ENCODE results near the gene PROKR2.

PROKR2 gene

DNA sequence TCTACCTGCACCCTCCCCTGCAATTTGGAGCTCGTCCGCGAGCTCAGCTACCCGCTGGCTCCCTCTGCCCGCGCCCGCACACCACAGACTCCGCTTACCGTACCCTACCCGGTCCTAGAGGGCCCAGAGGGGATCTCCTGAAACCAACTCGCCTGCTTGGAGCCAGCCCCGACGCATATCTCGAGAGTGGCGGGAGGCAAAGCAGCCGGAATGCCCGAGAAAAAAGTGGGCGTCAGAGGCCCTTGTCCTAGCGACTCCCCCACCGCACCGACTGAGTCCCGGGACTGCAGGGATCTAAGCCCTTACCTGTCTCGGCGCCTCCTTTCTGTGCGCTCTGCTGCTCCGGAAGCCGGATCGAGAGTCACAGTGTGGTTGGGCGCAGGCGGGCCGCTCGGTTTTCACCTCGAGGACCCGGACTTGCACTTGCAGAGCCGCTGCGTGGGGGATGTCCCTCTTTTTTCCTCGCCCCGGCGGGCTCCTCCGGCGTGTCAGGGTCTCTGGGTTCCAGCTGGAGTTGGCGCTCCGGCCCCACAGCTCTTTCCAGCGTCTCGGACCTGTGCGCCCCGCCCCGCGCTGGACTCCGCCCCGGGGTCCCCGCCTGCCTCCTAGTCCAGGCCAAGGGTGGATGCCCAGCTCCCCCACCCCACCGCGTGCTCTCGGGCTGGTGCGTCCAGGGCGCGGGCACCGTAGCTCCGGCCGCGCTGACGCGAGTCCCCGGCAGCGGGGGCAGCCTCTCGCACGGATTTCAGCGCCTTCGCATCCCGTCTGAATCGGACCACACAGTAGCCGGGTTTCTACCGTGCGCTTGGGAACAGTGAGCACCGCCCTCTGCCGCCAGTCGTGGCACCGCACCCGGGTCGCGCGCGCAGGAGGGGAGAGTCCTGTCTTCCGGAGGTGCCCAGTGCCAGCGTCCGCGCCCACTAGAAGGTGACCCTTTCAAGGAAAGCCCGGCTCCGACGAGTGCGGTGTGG is at the start of gene PROKR2:
TSS of gene PROKR2 (minus strand) at position 767 of the 971 bp plus-strand sequence. CDS start 2,585 bp downstream, outside the sequence.
- DNase-seq (ENCODE audit: insufficient read length, low spot score) (no peak), FAIRE-seq (no peak)
- TF ChIP-seq, protein P1, sequence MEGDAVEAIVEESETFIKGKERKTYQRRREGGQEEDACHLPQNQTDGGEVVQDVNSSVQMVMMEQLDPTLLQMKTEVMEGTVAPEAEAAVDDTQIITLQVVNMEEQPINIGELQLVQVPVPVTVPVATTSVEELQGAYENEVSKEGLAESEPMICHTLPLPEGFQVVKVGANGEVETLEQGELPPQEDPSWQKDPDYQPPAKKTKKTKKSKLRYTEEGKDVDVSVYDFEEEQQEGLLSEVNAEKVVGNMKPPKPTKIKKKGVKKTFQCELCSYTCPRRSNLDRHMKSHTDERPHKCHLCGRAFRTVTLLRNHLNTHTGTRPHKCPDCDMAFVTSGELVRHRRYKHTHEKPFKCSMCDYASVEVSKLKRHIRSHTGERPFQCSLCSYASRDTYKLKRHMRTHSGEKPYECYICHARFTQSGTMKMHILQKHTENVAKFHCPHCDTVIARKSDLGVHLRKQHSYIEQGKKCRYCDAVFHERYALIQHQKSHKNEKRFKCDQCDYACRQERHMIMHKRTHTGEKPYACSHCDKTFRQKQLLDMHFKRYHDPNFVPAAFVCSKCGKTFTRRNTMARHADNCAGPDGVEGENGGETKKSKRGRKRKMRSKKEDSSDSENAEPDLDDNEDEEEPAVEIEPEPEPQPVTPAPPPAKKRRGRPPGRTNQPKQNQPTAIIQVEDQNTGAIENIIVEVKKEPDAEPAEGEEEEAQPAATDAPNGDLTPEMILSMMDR (IDR thresholded peaks at IDR 0.05; ENCODE audit: insufficient read depth, missing control alignments) = no peak

DNA sequence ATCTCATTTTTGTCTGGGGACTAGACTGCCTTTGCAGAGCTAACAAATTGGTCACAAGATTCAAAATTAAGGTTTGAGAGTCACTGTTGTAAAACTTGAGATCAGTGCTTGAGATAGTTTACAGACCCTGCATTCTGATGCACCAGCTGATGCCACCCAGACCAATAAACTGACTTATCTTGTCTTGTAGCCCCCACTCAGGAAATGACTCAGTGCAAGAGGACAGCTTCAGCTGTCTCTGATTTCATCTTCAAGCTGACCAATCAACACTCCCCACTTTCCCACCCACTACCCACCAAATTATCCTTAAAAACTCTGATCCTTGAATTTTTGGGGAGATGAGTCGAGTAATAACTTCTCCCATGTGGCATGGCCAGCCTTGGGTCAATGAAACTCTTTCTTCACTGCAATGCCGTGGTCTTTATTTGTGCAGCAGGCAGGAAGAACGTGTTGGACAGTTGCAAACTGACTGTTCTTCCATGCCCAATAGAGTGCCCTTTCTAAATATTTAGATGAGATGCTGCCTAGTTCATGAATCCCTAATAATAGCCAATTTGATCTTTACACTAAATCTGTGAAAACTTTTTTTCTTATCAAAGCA is 48.3 kb upstream of the PROKR2 start:
- FAIRE-seq = no peak

DNA sequence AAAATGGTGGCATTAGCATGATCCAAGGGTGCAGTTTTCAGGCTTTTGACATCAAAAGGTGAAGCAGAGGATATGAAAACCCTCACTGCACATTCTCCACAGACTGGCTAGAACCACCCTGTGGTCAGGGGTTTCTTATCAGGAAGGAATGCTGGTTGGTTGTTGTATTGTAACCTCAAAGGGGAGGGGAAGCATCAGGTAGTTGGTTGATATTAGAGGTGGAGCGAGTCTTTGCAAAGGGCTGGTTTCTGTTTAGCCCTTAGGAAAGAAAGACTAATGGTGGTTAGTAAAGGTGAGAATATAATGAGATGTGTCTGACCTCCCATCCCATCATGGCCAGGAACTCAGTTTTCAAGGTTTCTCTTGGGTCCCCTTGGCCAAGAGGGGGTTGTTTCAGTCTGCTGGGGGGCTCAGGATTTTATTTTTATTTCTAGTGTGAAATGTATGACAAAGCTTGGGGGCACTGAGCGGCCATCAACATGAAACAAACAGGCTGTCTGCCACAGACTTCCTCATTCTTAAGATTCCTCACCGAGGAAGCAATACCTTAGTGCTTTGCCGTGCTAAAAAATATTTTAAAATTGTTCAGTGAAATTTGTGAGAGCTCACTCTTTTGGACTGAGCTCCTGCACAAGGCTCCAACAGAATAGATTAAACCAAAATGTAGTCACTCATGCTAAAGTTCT is 47.5 kb upstream of the PROKR2 start:
- TF ChIP-seq, protein P1 (IDR thresholded peaks at IDR 0.05; ENCODE audit: insufficient read depth, missing control alignments) = no peak
- FAIRE-seq (no peak), DNase-seq (ENCODE audit: insufficient read length, low spot score) (no peak)

More for the DNA sequence above, 48.3 kb upstream of the PROKR2 start:
- DNase-seq (ENCODE audit: insufficient read length, low spot score) = no peak
- TF ChIP-seq, protein P1 (IDR thresholded peaks at IDR 0.05; ENCODE audit: insufficient read depth, missing control alignments) = no peak

DNA sequence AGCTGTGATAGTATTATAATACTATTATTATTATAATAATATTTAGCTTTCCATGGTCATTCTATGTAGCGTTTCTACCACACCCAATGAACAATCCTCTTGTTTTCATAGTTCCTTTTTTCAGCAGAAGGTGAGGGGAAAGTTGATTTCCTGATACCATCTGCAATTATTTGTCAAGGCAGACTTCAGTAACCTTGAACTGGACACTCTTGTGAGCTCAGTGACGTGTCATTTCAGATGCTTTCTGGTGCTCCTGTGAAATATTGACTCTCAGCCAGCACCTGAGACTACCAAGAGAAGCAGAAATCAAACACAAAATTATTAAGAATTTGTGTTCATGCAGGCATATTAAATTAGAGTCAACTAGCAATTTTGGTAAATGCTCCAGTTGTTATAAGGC is 46.0 kb upstream of the PROKR2 start:
- FAIRE-seq (no peak), DNase-seq (ENCODE audit: insufficient read length, low spot score) (no peak)
- TF ChIP-seq, protein P1 (IDR thresholded peaks at IDR 0.05; ENCODE audit: insufficient read depth, missing control alignments) = no peak

DNA sequence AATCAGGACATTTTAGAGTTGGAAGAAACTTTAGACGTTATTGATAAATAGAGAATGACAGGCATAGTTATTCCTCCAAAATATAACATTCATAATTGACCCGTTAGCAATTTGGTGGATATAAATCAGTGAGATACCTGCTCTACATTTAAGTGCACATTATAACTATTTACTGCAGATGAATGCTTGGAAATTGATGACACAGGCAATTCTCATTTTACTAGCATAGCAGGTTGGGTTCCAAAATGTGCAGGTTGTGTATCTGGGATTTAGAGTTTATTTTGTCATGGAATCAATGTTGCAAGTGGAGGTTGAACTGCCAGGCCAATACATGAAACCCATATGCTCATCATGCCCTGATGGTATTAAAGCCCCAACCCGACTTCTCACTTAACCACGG is 44.4 kb upstream of the PROKR2 start:
- TF ChIP-seq, protein P1 (IDR thresholded peaks at IDR 0.05; ENCODE audit: insufficient read depth, missing control alignments) = no peak
- DNase-seq (ENCODE audit: insufficient read length, low spot score) (no peak), FAIRE-seq (no peak)

DNA sequence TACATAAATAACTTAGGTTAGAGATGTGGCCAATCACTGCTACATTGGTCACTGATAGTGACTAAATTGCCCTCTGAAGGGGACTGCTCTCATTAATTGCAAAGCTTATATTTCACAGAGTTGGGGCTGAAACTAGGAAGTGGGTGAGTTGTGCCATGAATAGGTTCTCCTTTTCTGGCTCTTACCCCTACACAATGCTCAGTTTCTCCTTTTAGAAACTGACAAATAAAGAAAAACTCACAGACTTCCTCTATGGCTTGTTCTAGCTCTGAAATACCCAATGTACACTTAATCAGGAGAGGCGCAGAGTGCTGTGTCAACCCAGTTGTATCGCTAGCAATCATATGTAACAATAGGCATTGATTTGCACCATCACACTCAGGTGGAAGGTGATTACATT is 41.2 kb upstream of the PROKR2 start:
- DNase-seq (ENCODE audit: insufficient read length, low spot score) (no peak), FAIRE-seq (no peak)
- TF ChIP-seq, protein P1 (IDR thresholded peaks at IDR 0.05; ENCODE audit: insufficient read depth, missing control alignments) = no peak
